ENCODE measurements around the gene WFDC12.

The WFDC12 gene

DNA sequence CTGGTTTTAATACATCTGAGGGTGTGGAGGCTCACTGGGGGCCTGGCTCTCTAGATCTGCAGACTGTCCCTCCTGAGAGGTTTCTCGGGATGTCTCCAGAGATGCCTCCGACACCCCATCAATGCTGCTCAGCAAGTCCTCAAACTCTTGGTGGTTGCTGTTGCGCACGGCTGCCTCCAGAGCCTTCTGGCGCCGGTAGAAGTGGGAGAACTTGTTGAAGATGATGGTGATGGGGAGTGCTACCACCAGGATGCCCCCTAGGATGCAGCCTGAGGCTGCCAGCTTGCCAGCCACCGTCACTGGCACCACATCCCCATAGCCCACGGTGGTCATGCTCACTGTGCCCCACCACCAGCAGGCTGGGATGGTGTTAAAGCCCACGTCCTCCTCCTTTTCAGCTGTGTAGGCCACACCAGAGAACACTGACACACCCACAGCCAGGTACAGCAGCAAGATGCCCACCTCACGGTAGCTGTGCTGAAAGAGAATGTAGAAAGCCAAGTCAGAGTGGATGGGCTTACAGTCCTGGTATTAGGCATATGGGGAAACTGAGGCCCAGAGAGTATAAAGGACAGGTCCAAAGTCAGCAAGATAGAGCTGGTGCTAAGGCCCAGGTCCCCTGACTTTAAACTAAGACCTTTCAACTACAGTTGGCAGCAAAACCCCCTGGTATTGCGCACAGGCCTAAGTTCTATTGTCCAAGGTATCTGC, 29.2 kb downstream of the WFDC12 start:
- TF ChIP-seq, protein P1, sequence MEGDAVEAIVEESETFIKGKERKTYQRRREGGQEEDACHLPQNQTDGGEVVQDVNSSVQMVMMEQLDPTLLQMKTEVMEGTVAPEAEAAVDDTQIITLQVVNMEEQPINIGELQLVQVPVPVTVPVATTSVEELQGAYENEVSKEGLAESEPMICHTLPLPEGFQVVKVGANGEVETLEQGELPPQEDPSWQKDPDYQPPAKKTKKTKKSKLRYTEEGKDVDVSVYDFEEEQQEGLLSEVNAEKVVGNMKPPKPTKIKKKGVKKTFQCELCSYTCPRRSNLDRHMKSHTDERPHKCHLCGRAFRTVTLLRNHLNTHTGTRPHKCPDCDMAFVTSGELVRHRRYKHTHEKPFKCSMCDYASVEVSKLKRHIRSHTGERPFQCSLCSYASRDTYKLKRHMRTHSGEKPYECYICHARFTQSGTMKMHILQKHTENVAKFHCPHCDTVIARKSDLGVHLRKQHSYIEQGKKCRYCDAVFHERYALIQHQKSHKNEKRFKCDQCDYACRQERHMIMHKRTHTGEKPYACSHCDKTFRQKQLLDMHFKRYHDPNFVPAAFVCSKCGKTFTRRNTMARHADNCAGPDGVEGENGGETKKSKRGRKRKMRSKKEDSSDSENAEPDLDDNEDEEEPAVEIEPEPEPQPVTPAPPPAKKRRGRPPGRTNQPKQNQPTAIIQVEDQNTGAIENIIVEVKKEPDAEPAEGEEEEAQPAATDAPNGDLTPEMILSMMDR (conservative IDR thresholded peaks at IDR 0.05; ENCODE audit: control insufficient read depth, insufficient read depth, low read depth, low read length) = no peak
- no peak for DNase-seq (ENCODE audit: low read depth)

DNA sequence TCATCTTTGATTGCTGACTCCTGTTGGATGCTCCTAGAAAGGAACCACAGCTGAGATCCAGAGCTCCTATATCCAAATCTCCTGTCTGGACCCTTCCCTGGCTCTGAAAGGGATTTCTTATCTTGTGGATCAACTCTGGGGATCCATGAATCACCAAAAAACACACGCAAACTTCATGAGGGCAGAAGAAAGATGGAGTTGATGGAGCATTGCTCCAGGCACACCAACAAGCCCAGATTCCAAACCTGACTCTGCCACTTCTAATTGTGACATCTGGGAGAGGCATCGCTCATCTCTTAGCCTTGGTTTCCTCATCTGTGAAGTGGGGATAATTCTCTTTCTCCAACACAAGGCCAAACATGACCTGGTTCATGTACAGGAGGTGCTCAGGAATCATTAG, 30.1 kb downstream of the WFDC12 start:
- TF ChIP-seq, protein P1 (conservative IDR thresholded peaks at IDR 0.05; ENCODE audit: control insufficient read depth, insufficient read depth, low read depth, low read length) = no peak
- no peak for DNase-seq (ENCODE audit: low read depth)
- H3K4me3 ChIP-seq (ENCODE audit: control insufficient read depth, low read depth, low read length) = no peak overlapping the region

More for the DNA sequence above, 29.2 kb downstream of the WFDC12 start:
- no peak overlapping the region for H3K4me3 ChIP-seq (ENCODE audit: control insufficient read depth, low read depth, low read length)

DNA sequence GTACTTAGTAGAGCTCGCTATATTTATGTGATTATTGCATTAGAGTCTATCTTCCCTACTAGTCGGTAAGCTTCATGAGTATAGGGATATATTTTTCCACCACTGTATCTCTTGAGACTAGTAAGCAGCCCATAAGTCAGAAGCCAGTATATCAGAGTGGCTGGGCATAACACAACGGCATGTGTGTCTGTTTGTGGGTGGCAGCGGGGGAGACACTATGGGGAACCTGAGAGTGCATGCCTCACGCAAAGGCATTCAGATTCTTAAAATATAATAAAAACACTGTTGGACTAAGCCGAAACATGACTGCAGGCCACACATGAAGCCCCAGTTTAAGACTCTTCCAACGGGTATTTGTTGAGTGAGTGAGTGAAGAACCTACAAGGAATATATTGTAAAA, 31.4 kb downstream of the WFDC12 start:
- TF ChIP-seq, protein P1 (conservative IDR thresholded peaks at IDR 0.05; ENCODE audit: control insufficient read depth, insufficient read depth, low read depth, low read length) = no peak
- DNase-seq (ENCODE audit: low read depth) = no peak
- H3K4me3 ChIP-seq (ENCODE audit: control insufficient read depth, low read depth, low read length) = no peak overlapping the region

DNA sequence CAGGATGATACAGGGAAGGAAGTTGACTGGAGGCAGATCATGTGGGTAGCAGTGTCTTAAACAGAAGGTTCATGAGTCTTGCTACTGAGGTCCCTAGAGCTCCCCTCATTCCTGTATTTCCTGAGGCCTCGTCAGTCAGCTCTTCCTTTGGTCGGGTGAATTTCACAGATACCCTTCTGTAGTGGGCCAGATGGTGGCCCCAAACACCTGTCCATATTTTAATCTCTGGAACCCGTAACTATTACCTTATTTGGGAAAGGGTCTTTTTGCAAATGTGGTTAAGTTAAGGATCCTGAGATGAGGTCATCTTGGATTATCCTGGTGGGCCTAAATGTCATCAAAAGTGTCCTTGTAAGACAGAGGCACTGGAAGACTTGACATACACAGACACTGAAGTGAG, 32.9 kb downstream of the WFDC12 start:
- TF ChIP-seq, protein P1 (conservative IDR thresholded peaks at IDR 0.05; ENCODE audit: control insufficient read depth, insufficient read depth, low read depth, low read length) = no peak
- no peak for DNase-seq (ENCODE audit: low read depth)
- H3K4me3 ChIP-seq (ENCODE audit: control insufficient read depth, low read depth, low read length) = no peak overlapping the region

DNA sequence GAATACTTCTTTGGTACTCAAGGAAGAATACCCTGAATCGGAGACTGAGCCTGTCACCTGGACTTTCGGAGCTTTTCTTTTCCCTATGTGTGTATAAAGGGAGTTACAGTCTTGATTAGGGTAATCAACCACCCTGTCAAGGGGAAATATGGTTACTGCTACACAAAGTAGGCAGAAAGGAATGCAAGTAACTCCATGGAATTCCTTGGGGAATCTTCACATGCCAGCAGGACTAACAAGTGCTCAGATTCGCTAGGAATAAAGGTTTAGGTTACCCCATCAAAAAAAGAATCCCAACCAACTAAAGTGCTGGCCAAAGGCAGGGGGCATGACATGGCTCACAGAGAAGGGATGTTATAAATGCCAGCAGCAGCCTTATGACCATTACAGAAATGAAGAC, 33.8 kb downstream of the WFDC12 start:
- no peak for DNase-seq (ENCODE audit: low read depth)

DNA sequence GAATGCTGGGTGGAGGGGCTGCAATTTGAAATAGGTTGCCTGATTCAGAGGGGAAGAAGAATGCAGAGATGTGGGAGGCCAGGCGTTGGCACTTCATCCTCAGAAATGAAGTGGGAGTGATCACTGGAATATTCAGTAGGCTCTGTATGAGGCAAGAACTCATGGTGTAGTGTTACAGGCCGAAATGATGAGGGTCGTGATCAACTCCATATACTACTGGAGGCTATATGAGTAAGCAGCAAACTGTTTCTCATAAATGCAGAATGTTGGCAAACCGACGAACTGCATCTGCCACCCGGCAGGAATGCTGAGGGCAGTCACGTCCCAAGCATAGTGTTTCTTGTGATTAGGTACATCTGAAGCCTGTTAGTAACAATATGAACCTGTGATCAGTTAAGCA, 36.0 kb downstream of the WFDC12 start:
- TF ChIP-seq, protein P1 (conservative IDR thresholded peaks at IDR 0.05; ENCODE audit: control insufficient read depth, insufficient read depth, low read depth, low read length) = no peak
- DNase-seq (ENCODE audit: low read depth) = peak; percentile 66
- no peak overlapping the region for H3K4me3 ChIP-seq (ENCODE audit: control insufficient read depth, low read depth, low read length)

More for the DNA sequence above, 33.8 kb downstream of the WFDC12 start:
- TF ChIP-seq, protein P1 (conservative IDR thresholded peaks at IDR 0.05; ENCODE audit: control insufficient read depth, insufficient read depth, low read depth, low read length) = no peak
- no peak overlapping the region for H3K4me3 ChIP-seq (ENCODE audit: control insufficient read depth, low read depth, low read length)

Data from fibroblast of mammary gland (primary cell).